ENCODE measurements around the gene CAV1.
A peak's percentile ranks its signal among the peaks of the same experiment; 100 is the strongest.
"Not testable (repeated sequence)": the region's sequence is repeated elsewhere in the genome, so short reads cannot be mapped to it uniquely, and the experiment has no call there.

Gene CAV1, protein sequence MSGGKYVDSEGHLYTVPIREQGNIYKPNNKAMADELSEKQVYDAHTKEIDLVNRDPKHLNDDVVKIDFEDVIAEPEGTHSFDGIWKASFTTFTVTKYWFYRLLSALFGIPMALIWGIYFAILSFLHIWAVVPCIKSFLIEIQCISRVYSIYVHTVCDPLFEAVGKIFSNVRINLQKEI

DNA sequence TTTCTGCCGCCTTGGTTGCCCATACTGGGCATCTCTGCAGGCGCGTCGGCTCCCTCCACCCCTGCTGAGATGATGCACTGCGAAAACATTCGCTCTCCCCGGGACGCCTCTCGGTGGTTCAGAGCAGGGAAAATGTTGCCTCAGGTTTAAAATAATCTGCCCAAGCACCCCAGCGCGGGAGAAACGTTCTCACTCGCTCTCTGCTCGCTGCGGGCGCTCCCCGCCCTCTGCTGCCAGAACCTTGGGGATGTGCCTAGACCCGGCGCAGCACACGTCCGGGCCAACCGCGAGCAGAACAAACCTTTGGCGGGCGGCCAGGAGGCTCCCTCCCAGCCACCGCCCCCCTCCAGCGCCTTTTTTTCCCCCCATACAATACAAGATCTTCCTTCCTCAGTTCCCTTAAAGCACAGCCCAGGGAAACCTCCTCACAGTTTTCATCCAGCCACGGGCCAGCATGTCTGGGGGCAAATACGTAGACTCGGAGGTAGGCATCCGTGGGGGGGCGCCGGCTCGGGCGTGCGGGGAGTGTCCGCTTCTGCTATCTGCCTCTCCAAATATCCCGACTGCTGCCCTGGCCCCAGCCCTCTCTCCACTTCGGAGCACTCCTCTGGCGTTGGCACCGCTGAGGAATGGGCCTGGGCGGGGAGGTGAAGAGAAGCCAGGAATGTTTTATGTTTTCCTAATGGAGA is at the start of gene CAV1:
Gene CAV1 (plus strand): TSS at position 428 of the 689 bp plus-strand sequence. CDS start 27 bp downstream, at position 455.
- DNase-seq (ENCODE audit: low spot score), result peak; percentile 61
- no peak for TF ChIP-seq CTCF (IDR thresholded peaks at IDR 0.05; ENCODE audit: extremely low read depth, missing control alignments)

GRCh38 chr7:116477625-116478024 is 47.2 kb upstream of the CAV1 start:
- no peak for TF ChIP-seq CTCF (IDR thresholded peaks at IDR 0.05; ENCODE audit: extremely low read depth, missing control alignments)
- DNase-seq (ENCODE audit: low spot score), result no peak

- no peak for TF ChIP-seq CTCF (IDR thresholded peaks at IDR 0.05; ENCODE audit: extremely low read depth, missing control alignments)
- no peak for DNase-seq (ENCODE audit: low spot score)
Measured at GRCh38 chr7:116478834-116479233, 46.0 kb upstream of the CAV1 start.

DNA sequence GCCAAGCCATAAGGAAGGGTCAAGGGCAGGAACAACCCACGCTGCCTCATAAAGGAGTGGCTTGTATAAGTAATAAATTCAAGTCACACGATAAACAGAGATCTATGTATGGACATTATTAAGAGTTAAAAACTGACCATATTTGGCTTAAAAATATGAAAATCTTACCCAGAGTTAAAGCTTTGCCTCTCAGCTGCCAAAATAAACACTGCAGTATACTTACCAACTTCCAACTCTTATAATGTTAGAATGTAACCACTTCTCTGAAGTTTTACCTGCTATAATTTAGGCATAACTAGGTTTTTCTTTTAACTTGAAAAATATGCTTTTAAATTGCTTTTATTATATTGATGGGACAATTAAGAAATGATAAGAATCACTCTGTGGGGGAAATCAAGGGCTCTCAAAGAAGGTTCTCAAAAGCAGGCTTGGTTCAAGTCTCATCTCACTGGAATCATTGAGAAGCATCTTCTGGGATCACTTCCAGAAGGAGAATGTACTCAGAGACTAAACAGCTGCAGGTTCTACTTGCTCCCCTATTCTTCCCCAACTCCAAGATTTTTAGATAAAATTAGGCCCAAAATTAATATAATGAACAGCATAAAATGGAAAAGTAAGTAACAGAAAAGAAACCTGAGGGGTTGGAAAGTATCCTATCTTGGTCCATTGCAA is 41.4 kb upstream of the CAV1 start:
- TF ChIP-seq CTCF (IDR thresholded peaks at IDR 0.05; ENCODE audit: extremely low read depth, missing control alignments), result no peak
- DNase-seq (ENCODE audit: low spot score), result no peak

DNA sequence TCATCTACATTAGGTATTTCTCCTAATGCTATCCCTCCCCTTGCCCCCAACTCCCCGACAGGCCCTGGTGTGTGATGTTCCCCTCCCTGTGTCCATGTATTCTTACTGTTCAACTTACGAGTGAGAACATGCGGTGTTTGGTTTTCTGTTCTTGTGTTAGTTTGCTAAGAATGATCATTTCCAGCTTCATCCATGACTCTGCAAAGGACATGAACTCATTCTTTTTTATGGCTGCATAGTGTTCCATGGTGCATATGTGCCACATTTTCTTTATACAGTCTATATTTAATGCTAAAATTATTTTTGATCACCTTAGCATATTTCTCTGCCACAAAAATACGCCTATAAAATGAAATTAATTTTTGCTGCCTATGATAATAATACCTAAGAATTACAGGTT is 40.4 kb upstream of the CAV1 start:
- DNase-seq (ENCODE audit: low spot score), result not testable (repeated sequence)

DNA sequence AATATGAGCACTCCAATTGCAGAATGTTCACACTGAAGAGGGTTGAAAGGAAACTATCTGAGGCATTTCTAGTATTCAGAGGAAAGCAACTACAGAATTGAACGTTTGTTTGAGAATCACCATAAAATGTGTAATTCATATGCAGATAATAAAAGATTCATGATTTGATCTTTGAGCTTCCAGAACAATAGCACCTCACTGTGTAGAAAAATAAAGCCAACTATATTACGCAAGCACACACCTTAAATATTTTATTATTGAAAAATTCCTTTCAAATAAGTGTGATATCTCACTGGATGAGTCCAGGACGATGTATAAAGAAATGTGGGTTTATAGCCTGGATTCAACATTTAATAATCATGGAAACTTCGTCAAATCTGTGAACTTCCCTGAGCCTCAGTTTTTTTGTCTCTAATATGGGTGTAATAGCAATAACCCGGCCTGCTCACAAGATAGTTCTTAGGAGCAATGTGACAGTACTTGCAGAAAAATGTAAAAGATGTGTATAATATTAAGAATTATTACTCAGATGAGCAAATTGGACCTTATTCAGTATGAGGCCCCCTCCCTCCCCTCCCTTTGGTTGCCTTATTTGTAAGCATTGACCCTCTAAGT is 36.8 kb upstream of the CAV1 start:
- DNase-seq (ENCODE audit: low spot score), result no peak
- TF ChIP-seq CTCF (IDR thresholded peaks at IDR 0.05; ENCODE audit: extremely low read depth, missing control alignments), result no peak

- no peak for DNase-seq (ENCODE audit: low spot score)
- TF ChIP-seq CTCF (IDR thresholded peaks at IDR 0.05; ENCODE audit: extremely low read depth, missing control alignments), result no peak
Measured at GRCh38 chr7:116490351-116490750, 34.5 kb upstream of the CAV1 start.
